ENCODE data around the gene CYP27C1.
"Not testable (repeated sequence)": the region's sequence is repeated elsewhere in the genome, so short reads cannot be mapped to it uniquely, and the experiment has no call there.

Gene CYP27C1

GRCh38 chr2:127172306-127172705, 47.8 kb downstream of the CYP27C1 start:
- no peak for DNase-seq (ENCODE audit: low read depth in 1 of 2, low spot score in 1 of 2)

GRCh38 chr2:127170452-127171197, 49.5 kb downstream of the CYP27C1 start:
- no peak for DNase-seq (ENCODE audit: low read depth in 1 of 2, low spot score in 1 of 2)

DNA sequence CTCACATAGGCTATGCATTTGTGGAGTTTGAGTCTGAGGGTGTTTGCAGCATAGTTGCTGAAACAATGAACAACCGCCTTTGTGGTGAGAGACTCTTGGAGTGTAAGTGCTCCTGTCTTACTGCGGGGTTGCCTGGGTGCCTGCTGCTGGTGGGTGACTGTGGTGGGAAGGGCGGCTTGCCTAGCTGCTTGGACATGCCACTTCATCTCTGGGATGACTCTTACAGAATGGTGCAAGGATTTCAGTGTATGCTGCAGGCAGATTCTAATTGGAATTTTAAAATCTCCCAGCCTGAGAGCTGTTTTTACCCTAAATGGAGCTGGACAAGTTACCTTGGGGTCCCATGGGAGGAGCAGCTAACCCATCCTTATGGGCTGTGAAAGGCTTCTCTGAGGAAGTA, 50.1 kb downstream of the CYP27C1 start:
- DNase-seq (ENCODE audit: low read depth in 1 of 2, low spot score in 1 of 2): no peak

DNA sequence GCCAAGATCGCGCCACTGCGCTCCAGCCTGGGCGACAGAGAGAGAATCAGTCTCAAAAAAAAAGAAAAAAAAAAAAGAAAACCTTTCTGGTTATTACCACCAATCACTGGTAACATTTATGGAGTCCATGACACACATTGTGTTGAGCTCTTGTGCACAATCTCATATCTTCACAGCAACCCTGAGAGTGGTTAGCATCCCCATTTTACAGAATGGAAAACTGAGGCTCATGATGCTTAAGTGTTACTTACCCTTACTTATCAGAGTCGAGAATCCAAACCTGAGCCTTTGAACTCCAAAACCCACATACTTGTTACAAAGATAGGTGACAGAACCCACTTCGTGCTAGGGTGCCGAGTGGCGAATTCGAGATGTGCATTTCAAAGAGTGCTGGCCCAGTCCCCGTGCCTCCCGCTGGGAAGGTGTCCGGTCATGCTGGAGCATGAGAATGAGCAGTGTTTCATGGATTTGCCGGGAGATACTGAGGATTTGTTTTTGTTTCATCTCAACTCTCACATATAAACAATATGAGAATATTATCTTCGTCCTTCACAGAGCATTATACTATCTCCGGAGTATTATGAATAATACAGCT, 50.9 kb downstream of the CYP27C1 start:
- DNase-seq (ENCODE audit: low read depth in 1 of 2, low spot score in 1 of 2): no peak

- no peak for DNase-seq (ENCODE audit: low read depth in 1 of 2, low spot score in 1 of 2)
Observed at GRCh38 chr2:127166231-127166860, 53.8 kb downstream of the CYP27C1 start.

DNA sequence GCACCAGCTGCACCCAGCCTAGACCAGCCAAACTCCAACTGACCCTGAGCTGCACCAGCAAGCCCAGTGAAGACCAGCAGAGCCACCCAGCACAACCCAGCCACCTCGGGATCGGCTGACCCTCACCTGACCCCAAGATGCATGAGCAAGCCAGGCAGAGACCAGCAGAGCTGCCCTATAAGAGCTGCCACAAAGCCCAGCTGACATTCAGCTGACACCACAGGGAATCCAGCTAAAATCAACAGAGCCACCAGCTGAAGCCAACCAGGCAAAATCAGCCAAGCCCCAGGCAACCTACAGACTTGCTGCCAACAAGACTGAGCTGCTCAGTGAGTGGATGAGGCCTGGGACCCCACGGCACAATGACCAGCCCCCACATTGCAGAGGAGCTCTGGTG, 54.6 kb downstream of the CYP27C1 start:
- DNase-seq (ENCODE audit: low read depth in 1 of 2, low spot score in 1 of 2): no peak

DNA sequence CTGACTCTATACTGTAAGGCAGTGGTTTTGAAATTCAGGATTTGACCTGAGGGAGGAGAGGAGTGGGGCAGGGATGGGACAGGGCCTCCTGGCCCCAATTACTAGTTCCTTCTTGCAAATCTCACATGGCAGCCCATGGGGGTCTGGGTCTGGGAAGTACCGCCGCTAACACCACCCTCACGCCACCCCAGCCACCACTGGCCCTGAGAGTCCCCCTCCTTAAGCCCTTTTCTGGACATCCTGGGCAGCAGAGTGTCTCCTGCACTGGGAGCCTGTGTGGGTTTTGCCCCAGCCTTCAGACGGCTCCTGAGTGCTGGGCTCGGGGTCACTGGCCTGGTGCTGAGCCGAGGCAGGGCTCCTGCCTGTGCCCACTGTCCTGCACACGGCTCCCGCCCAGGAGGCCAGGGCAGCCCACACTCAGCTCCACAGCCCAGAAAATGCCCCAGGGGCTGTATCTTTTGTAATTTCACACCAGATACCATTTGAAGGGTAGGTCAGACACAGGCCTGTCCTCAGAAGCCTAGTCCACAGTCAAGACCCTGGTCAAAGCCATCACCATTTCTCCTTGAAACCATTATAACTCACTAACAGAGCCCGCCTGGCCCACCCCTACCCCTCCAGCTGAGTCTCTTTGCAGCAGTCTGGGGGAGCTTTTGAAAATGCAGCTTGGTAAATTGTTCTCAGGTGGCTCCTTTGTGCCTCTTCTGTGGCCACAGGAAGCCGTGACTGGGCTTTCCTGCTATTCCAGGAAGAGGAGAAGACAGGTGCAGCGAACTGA, 55.1 kb downstream of the CYP27C1 start:
- no peak for DNase-seq (ENCODE audit: low read depth in 1 of 2, low spot score in 1 of 2)

DNA sequence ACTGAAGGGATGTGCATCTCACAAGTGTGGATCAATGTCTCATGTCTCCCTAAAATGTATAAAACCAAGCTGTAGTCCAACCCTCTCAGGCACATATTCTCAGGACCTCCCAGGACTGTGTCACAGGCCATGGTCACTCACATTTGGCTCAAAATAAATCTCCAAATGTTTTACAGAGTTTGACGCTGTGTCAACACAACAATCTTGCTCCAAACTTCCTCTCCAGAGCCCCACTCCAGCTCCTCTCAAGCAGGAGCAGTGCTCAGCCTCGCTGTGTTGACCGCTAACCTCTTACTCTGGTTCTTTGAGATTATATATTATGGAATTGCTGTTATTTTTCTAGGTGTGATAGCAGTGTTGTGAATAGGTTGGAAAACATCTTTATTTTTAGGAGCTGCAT, 56.2 kb downstream of the CYP27C1 start:
- no peak for DNase-seq (ENCODE audit: low read depth in 1 of 2, low spot score in 1 of 2)

- not testable (repeated sequence) for DNase-seq (ENCODE audit: low read depth in 1 of 2, low spot score in 1 of 2)
Observed at GRCh38 chr2:127163090-127163406, 57.1 kb downstream of the CYP27C1 start.

DNA sequence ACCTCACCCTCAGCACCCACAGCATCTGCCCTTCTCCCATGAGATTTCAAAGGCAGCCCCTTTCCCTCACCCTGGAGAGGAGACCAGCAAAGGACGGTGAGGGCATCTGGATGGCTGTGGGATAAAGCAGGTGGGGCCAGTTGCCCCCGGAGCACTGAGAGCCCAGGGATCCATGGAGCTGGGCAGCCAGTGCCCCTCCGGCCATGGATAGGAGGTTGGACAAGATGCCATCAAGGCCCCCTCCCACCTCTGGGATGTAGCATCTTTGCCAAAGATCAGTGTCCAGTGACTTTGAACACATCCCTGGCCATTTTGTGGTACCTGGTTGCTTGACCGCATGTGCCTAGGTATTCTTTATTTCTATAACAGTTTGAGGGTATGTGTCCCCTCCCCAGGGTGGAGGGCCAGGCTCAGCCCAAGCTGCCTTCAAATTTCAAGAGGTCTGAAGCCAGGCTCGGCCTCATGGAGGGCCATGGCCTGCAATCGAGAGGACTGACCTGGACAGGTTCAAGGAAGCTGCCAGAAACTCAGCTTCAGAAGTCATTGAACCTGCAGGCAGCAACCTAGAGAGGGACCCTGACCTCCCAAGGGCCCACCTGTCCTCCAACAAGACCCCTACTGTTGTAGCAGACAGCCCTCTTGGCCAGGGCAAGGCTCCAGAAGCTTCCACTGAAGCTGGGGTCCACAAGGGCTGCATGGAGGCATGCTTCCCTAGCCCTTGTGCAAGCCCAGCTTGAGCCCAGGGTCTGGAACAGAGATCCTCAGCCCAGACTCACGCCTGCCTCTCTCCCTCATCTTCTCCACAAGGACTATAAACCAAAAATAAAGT, 57.6 kb downstream of the CYP27C1 start:
- DNase-seq (ENCODE audit: low read depth in 1 of 2, low spot score in 1 of 2): no peak

DNA sequence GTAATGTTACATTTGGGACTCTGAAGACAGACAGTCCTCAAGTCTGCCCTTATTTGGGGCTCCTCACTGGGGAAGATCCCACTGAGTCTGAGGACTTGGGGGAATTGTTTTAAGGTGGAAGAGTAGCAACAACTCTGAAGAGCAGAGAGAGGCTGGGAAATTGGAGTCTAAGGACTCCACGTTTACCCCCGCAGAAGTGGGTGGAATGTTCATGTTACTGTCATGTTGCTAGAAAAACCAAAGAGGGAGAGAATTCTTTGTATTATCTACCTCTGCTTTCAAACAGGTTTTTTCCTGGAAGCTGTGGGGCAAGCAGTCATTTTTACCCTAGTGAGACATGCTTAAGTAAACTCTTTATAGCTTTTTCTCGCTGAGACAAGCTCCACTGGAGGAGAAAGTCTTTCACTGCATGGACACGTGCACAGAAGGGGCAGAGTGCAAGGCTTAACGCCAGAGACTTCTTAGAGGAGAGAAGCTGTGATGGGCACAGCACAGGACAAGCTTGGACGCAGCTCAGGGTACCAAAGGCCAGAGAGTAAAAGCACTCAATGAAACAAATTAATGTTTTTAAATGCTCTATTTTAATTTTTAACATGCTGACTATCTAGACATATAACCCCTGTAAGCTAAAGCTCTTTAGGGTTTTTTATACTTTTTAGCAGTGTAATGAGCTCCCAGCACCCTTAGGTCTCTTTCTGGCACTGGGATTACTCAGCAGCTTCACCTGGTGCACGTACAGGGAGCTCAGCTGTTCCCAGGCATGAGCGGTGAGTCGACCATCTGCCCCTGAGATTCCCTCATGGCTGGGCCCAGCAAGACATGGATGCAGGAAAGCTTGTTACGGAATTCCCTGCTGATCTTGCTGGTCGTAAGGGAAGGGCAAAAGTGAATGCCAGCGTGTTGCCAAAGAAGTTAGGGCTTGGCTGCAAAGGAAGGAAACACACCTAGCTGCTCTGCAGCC, 58.6 kb downstream of the CYP27C1 start:
- DNase-seq (ENCODE audit: low read depth in 1 of 2, low spot score in 1 of 2): no peak

GRCh38 chr2:127160676-127161075, 59.4 kb downstream of the CYP27C1 start:
- DNase-seq (ENCODE audit: low read depth in 1 of 2, low spot score in 1 of 2): no peak

DNA sequence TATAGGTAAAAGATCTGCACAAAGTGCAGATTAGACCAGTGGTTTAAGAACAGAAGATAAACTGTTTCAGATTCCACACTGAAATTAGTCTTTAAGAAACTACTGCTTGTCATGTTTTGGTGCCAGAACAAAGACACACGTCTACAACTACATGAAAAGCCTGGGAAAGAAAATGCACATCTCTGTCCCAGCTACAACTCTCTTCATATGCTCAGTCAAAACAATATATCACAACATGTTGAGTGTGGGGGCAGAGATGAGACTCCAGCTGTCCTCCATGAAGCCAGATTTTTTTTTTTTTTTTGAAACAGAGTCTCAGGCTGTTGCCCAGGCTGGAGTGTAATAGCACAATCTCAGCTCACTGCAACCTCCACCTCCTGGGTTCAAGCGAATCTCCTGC, 60.6 kb downstream of the CYP27C1 start:
- no peak for DNase-seq (ENCODE audit: low read depth in 1 of 2, low spot score in 1 of 2)

DNA sequence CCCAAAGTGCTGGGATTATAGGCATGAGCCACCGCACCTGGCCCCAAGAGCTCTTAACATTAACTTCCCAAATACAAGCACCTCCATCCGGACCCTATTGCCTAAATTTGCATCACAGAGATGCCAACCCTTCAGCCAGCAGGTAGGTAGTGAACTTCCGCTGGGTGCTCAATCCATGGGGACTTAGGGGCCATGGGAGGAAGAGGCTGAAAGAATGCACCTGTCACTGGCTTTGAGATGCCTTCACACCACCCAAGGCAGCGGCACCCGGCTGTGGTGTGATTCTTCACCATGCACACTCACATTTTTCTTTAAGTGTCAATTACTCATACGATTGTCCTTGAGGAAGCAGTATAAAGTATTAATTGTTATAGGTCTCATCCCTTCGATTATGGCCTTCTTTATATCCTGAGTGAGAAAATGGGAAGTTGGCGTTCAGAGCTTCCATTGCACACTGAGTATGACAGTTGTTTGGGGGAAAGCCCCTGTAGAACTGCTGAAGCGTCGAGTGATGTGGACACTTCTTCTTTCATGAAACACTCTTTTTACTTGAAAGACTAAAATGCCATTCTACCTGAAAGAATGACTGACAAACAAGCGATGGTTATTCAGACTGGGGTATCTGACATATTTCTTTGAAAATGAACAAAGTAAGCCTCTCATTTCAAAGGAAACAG, 61.3 kb downstream of the CYP27C1 start:
- no peak for DNase-seq (ENCODE audit: low read depth in 1 of 2, low spot score in 1 of 2)

- no peak for DNase-seq (ENCODE audit: low read depth in 1 of 2, low spot score in 1 of 2)
Observed at GRCh38 chr2:127157651-127158485, 62.2 kb downstream of the CYP27C1 start.

DNA sequence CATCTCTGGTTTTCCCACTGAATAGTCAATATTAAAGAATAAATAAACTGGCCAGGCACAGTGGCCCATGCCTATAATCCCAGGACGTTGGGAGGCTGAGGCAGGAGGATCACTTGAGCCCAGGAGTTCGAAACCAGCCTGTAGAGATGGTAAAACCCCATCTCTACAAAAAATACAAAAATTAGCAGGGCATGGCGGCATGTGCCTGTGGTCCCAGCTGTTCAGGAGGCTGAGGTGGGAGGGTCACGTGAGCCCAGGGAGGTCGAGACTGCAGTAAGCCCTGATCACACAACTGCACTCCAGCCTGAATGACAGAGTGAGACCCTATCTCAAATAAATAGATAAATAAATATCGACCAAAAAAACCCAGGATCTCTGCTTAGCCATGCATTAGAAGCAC, 63.0 kb downstream of the CYP27C1 start:
- no peak for DNase-seq (ENCODE audit: low read depth in 1 of 2, low spot score in 1 of 2)

DNA sequence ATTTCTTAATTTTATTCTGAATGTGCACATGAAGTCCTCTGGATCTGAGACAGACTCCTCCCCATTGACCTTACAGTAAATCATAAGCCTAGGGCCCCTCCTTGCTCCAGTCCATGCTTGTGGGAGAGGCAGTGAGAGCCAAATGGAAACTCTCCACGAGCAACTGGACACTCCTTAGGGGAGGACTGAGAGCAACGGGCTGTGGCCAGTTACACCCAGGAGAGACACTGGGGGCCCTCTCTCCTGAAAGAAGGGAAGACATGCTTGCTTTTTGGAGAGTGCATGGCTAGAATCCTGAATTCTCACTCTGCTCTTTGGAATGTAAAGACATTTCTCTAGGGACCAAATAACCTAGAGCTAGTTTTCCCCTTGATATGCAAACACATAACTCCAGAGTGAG, 64.2 kb downstream of the CYP27C1 start:
- DNase-seq (ENCODE audit: low read depth in 1 of 2, low spot score in 1 of 2): no peak

- DNase-seq (ENCODE audit: low read depth in 1 of 2, low spot score in 1 of 2): no peak
Observed at GRCh38 chr2:127155028-127155581, 65.0 kb downstream of the CYP27C1 start.

All from activated CD4-positive, alpha-beta T cell treated with anti-CD3 and anti-CD28 coated beads, Interleukin-2, amount 50 U/mL, for 24 hours (primary cell).